GM23338 (cell line): ENCODE results near the gene CABP4. TPM values are rescaled to one million over a fixed set of nuclear protein-coding genes. Genes with fewer than 3 reads are reported as not detected.

Experiments used
- ATAC-seq: fragments of 200-7000 bp; cut with Tn5 transposase; 3 replicates; pipeline ENCODE4 v1.9.1; 2020
- DNase-seq: peaks from one replicate; pipeline ENCODE4 v3.0.0-alpha.2; 2015; ENCODE audit warnings: low spot score
- H2AFZ ChIP-seq: fragments of 200-600 bp; sonication (generic); 2 replicates; pipeline ENCODE4 v1.8.0; 2016; ENCODE audit warnings: antibody characterized with exemption, mild to moderate bottlenecking, moderate library complexity
- H3F3A ChIP-seq: fragments of 200-600 bp; sonication (generic); replicated peaks from 2 replicates; pipeline ENCODE4 v1.8.0; 2017; ENCODE audit warnings: antibody characterized with exemption, mixed run types, low read depth
- H3K27ac ChIP-seq: fragments of 200-600 bp; sonication (generic); 2 replicates; pipeline ENCODE4 v1.6.1; 2016; ENCODE audit warnings: low read depth
- H3K27me3 ChIP-seq: fragments of 200-600 bp; sonication (generic); 2 replicates; pipeline ENCODE4 v1.8.0; 2016; ENCODE audit warnings: mild to moderate bottlenecking, mixed run types, moderate library complexity; ENCODE audit not compliant: insufficient read depth
- H3K36me3 ChIP-seq: fragments of 200-600 bp; sonication (generic); 2 replicates; pipeline ENCODE4 v1.8.0; 2016; ENCODE audit warnings: mild to moderate bottlenecking; ENCODE audit not compliant: insufficient read depth
- H3K4me1 ChIP-seq: fragments of 200-600 bp; sonication (generic); 2 replicates; pipeline ENCODE4 v1.8.0; 2016; ENCODE audit warnings: mild to moderate bottlenecking, moderate library complexity; ENCODE audit not compliant: insufficient read depth
- H3K4me2 ChIP-seq: fragments of 200-600 bp; sonication (generic); 2 replicates; pipeline ENCODE4 v1.7.1; 2017; ENCODE audit warnings: mixed run types
- H3K4me3 ChIP-seq: fragments of 200-600 bp; sonication (generic); 2 replicates; pipeline ENCODE4 v1.6.1; 2016; ENCODE audit warnings: mixed run types
- H3K79me2 ChIP-seq: fragments of 200-600 bp; sonication (generic); replicated peaks from 2 replicates; pipeline ENCODE4 v1.8.0; 2017; ENCODE audit warnings: mild to moderate bottlenecking; ENCODE audit not compliant: insufficient read depth
- H3K9me2 ChIP-seq: fragments of 200-600 bp; sonication (generic); 2 replicates; pipeline ENCODE4 v1.8.0; 2017; ENCODE audit not compliant: insufficient read depth
- H4K20me1 ChIP-seq: fragments of 200-600 bp; sonication (generic); replicated peaks from 2 replicates; pipeline ENCODE4 v1.8.0; 2017; ENCODE audit warnings: mild to moderate bottlenecking; ENCODE audit not compliant: insufficient read depth
- H3K27ac Mint-ChIP-seq: 2 replicates; pipeline ENCODE4 v1.8.0; 2020; ENCODE audit warnings: inconsistent platforms, mild to moderate bottlenecking, moderate library complexity, mixed read lengths
- H3K27me3 Mint-ChIP-seq: 3 replicates; pipeline ENCODE4 v1.8.0; 2022; ENCODE audit warnings: low read depth, mild to moderate bottlenecking, moderate library complexity, mixed read lengths, inconsistent platforms; ENCODE audit not compliant: insufficient read depth, poor library complexity
- H3K36me3 Mint-ChIP-seq: 3 replicates; pipeline ENCODE4 v1.8.0; 2021; ENCODE audit warnings: low read depth, mild to moderate bottlenecking, inconsistent platforms, moderate library complexity, mixed read lengths
- H3K4me1 Mint-ChIP-seq: 3 replicates; pipeline ENCODE4 v1.8.0; 2020; ENCODE audit warnings: mild to moderate bottlenecking, inconsistent platforms, mixed read lengths
- H3K4me3 Mint-ChIP-seq: 3 replicates; pipeline ENCODE4 v1.8.0; 2021; ENCODE audit warnings: moderate library complexity, mild to moderate bottlenecking, inconsistent platforms, mixed read lengths
- H3K9me3 Mint-ChIP-seq: 3 replicates; pipeline ENCODE4 v1.8.0; 2020; ENCODE audit warnings: moderate library complexity, mild to moderate bottlenecking, inconsistent platforms, mixed read lengths
- EZH2phosphoT487 ChIP-seq: fragments of 200-600 bp; sonication (generic); IDR thresholded peaks from one replicate; pipeline ENCODE4 v1.8.1; 2018; ENCODE audit warnings: antibody characterized with exemption; ENCODE audit not compliant: unreplicated experiment
- JUNB ChIP-seq: IDR thresholded peaks from one replicate; pipeline ENCODE4 v1.6.1; 2016; ENCODE audit warnings: antibody characterized with exemption; ENCODE audit not compliant: unreplicated experiment
- NANOG ChIP-seq: IDR thresholded peaks from 2 replicates; pipeline ENCODE4 v1.6.1; 2016; ENCODE audit warnings: antibody characterized with exemption, borderline replicate concordance
- POLR2AphosphoS5 ChIP-seq: IDR thresholded peaks from 2 replicates; pipeline ENCODE4 v1.6.1; 2016; ENCODE audit warnings: antibody characterized with exemption, low read depth
- STAT1 ChIP-seq: IDR thresholded peaks from one replicate; pipeline ENCODE4 v1.6.1; 2016; ENCODE audit warnings: antibody characterized with exemption; ENCODE audit not compliant: unreplicated experiment
- ZNF114 ChIP-seq: fragments of 250-450 bp; sonication (Bioruptor Pico); IDR thresholded peaks from 2 replicates; pipeline ENCODE4 v1.5.0; 2020; ENCODE audit warnings: mild to moderate bottlenecking, moderate library complexity
- polyA plus RNA-seq: library from polyadenylated mRNA; unstranded; fragments of >200 nt; fragmentation: Nextera tagmentation; extraction: Ambion mirVana; gene quantifications from 2 replicates; pipeline ENCODE4 v1.2.1, GENCODE V29; 2016
- total RNA-seq: library from RNA; depleted of rRNA; stranded (reverse); fragments of >200 nt; shearing (Covaris generic); gene quantifications from 2 replicates; pipeline ENCODE4 v1.2.3, GENCODE V29; 2014
- TF ChIP-seq, protein P1 (sequence below): IDR thresholded peaks from 2 replicates; pipeline ENCODE4 v1.6.1; 2016; ENCODE audit warnings: antibody characterized with exemption
- TF ChIP-seq, protein P2 (sequence below): IDR thresholded peaks from one replicate; pipeline ENCODE4 v1.6.1; 2018; ENCODE audit warnings: antibody characterized with exemption; ENCODE audit not compliant: unreplicated experiment
- TF ChIP-seq, protein P3 (sequence below): fragments of 250-450 bp; sonication (Bioruptor Pico); IDR thresholded peaks from 2 replicates; pipeline ENCODE4 v1.5.0; 2020; ENCODE audit warnings: mild to moderate bottlenecking, moderate library complexity
- TF ChIP-seq, protein P4 (sequence below), 2 experiments: fragments of 200-600 bp in 1 of 2; sonication (generic) in 1 of 2; conservative IDR thresholded peaks; 2 replicates each; pipeline versions ENCODE4 v1.5.1 to v1.6.1; 2016 to 2017; ENCODE audit warnings: antibody characterized with exemption in 2 of 2, low read depth in 2 of 2, mild to moderate bottlenecking in 2 of 2, moderate library complexity in 1 of 2

The CABP4 gene
- total and polyA plus RNA-seq, 2 experiments from 2014 or later, result 0.28 TPM; not detected in 1

DNA sequence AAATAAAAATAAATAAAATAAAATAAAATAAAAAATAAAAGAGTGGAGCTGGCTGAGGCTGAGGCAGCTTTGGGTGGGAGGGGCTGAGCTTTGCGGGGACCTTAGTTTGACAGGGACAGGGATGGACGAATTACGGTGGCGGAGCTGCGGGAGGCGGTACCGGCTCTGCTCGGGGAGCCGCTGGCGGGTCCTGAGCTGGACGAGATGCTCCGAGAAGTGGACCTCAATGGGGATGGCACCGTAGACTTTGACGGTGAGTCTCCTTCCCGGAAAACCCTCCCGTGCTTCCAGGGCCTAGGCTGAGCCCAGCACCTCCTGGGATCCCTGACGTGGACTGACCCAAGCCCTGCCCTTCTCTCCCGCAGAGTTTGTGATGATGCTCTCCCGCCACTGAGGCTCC is 3.1 kb downstream of the CABP4 start (continued):
- TF ChIP-seq ZNF114 (CRISPR knock-in tag) (no peak), NANOG (no peak), EZH2phosphoT487 (no peak), POLR2AphosphoS5 (no peak), STAT1 (no peak)
- TF ChIP-seq, protein P1, sequence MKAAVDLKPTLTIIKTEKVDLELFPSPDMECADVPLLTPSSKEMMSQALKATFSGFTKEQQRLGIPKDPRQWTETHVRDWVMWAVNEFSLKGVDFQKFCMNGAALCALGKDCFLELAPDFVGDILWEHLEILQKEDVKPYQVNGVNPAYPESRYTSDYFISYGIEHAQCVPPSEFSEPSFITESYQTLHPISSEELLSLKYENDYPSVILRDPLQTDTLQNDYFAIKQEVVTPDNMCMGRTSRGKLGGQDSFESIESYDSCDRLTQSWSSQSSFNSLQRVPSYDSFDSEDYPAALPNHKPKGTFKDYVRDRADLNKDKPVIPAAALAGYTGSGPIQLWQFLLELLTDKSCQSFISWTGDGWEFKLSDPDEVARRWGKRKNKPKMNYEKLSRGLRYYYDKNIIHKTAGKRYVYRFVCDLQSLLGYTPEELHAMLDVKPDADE, result no peak
- TF ChIP-seq, protein P2, sequence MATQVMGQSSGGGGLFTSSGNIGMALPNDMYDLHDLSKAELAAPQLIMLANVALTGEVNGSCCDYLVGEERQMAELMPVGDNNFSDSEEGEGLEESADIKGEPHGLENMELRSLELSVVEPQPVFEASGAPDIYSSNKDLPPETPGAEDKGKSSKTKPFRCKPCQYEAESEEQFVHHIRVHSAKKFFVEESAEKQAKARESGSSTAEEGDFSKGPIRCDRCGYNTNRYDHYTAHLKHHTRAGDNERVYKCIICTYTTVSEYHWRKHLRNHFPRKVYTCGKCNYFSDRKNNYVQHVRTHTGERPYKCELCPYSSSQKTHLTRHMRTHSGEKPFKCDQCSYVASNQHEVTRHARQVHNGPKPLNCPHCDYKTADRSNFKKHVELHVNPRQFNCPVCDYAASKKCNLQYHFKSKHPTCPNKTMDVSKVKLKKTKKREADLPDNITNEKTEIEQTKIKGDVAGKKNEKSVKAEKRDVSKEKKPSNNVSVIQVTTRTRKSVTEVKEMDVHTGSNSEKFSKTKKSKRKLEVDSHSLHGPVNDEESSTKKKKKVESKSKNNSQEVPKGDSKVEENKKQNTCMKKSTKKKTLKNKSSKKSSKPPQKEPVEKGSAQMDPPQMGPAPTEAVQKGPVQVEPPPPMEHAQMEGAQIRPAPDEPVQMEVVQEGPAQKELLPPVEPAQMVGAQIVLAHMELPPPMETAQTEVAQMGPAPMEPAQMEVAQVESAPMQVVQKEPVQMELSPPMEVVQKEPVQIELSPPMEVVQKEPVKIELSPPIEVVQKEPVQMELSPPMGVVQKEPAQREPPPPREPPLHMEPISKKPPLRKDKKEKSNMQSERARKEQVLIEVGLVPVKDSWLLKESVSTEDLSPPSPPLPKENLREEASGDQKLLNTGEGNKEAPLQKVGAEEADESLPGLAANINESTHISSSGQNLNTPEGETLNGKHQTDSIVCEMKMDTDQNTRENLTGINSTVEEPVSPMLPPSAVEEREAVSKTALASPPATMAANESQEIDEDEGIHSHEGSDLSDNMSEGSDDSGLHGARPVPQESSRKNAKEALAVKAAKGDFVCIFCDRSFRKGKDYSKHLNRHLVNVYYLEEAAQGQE, result no peak

DNA sequence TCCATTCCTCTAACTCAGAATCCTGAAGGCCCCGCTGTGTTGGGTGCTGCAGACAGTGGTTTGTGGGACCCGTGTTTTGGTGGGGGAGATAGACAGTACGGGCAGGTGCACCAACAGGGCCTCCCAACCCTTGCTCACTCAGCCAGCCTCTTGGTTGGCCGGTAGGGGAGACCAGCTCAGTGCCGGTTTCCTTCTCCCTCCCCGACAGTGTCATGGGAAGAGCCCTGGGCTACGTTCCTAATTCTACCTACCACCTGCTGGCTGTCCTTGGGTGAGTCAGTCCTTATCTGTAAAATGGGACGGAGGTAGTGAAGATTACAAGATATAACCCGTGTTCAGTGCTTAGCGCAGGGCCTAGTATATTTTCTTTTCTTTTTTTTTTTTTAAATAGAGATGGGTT is 8.0 kb downstream of the CABP4 start:
- DNase-seq, result no peak
- no peaks in the 10 kb centered on the region for H3K9me3 Mint-ChIP-seq
- H2AFZ ChIP-seq, result no peak overlapping the region
- H3K27ac Mint-ChIP-seq, result no peak overlapping the region
- H3K4me1 Mint-ChIP-seq, result peaks cover 15% of the 10 kb centered on the region; the same call in 2 of the 3 replicates
- no peak overlapping the region for H3K4me3 ChIP-seq
- H3K4me2 ChIP-seq, result no peak overlapping the region
- peaks cover 9% of the 10 kb centered on the region; the same call in 1 of the 2 replicates for H3K79me2 ChIP-seq
- H3K36me3 Mint-ChIP-seq, result no peaks in the 10 kb centered on the region; the same call in 2 of the 3 replicates
- H3F3A ChIP-seq, result no peaks in the 10 kb centered on the region
- H3K4me1 ChIP-seq, result peaks cover 11% of the 10 kb centered on the region; the same call in 1 of the 2 replicates
- ATAC-seq, result no peak
- H3K4me3 Mint-ChIP-seq, result no peak overlapping the region
- H3K36me3 ChIP-seq, result no peaks in the 10 kb centered on the region
- no peaks in the 10 kb centered on the region for H4K20me1 ChIP-seq
- no peaks in the 10 kb centered on the region for H3K27me3 ChIP-seq
- H3K27ac ChIP-seq, result no peak overlapping the region
- H3K9me2 ChIP-seq, result no peaks in the 10 kb centered on the region
- H3K27me3 Mint-ChIP-seq, result peaks cover 12% of the 10 kb centered on the region
- TF ChIP-seq JUNB, result no peak
- TF ChIP-seq, protein P3, sequence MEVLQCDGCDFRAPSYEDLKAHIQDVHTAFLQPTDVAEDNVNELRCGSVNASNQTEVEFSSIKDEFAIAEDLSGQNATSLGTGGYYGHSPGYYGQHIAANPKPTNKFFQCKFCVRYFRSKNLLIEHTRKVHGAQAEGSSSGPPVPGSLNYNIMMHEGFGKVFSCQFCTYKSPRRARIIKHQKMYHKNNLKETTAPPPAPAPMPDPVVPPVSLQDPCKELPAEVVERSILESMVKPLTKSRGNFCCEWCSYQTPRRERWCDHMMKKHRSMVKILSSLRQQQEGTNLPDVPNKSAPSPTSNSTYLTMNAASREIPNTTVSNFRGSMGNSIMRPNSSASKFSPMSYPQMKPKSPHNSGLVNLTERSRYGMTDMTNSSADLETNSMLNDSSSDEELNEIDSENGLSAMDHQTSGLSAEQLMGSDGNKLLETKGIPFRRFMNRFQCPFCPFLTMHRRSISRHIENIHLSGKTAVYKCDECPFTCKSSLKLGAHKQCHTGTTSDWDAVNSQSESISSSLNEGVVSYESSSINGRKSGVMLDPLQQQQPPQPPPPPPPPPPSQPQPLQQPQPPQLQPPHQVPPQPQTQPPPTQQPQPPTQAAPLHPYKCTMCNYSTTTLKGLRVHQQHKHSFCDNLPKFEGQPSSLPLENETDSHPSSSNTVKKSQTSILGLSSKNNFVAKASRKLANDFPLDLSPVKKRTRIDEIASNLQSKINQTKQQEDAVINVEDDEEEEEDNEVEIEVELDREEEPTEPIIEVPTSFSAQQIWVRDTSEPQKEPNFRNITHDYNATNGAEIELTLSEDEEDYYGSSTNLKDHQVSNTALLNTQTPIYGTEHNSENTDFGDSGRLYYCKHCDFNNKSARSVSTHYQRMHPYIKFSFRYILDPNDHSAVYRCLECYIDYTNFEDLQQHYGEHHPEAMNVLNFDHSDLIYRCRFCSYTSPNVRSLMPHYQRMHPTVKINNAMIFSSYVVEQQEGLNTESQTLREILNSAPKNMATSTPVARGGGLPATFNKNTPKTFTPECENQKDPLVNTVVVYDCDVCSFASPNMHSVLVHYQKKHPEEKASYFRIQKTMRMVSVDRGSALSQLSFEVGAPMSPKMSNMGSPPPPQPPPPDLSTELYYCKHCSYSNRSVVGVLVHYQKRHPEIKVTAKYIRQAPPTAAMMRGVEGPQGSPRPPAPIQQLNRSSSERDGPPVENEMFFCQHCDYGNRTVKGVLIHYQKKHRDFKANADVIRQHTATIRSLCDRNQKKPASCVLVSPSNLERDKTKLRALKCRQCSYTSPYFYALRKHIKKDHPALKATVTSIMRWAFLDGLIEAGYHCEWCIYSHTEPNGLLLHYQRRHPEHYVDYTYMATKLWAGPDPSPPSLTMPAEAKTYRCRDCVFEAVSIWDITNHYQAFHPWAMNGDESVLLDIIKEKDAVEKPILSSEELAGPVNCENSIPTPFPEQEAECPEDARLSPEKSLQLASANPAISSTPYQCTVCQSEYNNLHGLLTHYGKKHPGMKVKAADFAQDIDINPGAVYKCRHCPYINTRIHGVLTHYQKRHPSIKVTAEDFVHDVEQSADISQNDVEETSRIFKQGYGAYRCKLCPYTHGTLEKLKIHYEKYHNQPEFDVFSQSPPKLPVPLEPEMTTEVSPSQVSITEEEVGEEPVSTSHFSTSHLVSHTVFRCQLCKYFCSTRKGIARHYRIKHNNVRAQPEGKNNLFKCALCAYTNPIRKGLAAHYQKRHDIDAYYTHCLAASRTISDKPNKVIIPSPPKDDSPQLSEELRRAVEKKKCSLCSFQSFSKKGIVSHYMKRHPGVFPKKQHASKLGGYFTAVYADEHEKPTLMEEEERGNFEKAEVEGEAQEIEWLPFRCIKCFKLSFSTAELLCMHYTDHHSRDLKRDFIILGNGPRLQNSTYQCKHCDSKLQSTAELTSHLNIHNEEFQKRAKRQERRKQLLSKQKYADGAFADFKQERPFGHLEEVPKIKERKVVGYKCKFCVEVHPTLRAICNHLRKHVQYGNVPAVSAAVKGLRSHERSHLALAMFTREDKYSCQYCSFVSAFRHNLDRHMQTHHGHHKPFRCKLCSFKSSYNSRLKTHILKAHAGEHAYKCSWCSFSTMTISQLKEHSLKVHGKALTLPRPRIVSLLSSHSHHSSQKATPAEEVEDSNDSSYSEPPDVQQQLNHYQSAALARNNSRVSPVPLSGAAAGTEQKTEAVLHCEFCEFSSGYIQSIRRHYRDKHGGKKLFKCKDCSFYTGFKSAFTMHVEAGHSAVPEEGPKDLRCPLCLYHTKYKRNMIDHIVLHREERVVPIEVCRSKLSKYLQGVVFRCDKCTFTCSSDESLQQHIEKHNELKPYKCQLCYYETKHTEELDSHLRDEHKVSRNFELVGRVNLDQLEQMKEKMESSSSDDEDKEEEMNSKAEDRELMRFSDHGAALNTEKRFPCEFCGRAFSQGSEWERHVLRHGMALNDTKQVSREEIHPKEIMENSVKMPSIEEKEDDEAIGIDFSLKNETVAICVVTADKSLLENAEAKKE (CRISPR knock-in tag), result no peak
- TF ChIP-seq, protein P4, sequence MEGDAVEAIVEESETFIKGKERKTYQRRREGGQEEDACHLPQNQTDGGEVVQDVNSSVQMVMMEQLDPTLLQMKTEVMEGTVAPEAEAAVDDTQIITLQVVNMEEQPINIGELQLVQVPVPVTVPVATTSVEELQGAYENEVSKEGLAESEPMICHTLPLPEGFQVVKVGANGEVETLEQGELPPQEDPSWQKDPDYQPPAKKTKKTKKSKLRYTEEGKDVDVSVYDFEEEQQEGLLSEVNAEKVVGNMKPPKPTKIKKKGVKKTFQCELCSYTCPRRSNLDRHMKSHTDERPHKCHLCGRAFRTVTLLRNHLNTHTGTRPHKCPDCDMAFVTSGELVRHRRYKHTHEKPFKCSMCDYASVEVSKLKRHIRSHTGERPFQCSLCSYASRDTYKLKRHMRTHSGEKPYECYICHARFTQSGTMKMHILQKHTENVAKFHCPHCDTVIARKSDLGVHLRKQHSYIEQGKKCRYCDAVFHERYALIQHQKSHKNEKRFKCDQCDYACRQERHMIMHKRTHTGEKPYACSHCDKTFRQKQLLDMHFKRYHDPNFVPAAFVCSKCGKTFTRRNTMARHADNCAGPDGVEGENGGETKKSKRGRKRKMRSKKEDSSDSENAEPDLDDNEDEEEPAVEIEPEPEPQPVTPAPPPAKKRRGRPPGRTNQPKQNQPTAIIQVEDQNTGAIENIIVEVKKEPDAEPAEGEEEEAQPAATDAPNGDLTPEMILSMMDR (conservative IDR thresholded peaks at IDR 0.05; ENCODE audit: low read depth in 2 of 2), result no peak
